ENCODE results near the gene ADGRB2. TPM values are rescaled to one million over a fixed set of nuclear protein-coding genes. Genes with fewer than 3 reads are reported as not detected.

Gene ADGRB2
- polyA plus RNA-seq, 3 donors: 13.5 to 18.2 (median 17.8) TPM

DNA sequence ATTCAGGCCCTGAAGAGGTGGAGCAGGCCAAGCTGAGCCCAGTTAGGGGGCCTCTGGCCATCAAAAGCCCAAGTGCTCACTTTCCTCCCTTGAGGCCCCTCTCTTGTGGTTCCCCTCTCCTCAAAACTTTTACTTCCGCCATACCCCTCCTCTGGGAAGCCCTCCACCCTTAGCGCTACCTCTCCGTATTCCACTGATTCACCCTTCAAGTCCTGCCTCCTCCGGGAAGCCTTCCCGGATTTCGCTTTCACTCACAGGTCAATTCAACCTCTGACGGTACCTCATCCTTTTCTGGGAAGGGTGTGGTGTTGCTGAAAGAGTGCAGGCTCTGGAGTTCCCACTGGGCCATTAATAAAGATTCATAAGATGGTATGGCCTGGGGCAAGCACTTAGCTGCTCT lies 32.6 kb upstream of the ADGRB2 start:
- no peak for DNase-seq

DNA sequence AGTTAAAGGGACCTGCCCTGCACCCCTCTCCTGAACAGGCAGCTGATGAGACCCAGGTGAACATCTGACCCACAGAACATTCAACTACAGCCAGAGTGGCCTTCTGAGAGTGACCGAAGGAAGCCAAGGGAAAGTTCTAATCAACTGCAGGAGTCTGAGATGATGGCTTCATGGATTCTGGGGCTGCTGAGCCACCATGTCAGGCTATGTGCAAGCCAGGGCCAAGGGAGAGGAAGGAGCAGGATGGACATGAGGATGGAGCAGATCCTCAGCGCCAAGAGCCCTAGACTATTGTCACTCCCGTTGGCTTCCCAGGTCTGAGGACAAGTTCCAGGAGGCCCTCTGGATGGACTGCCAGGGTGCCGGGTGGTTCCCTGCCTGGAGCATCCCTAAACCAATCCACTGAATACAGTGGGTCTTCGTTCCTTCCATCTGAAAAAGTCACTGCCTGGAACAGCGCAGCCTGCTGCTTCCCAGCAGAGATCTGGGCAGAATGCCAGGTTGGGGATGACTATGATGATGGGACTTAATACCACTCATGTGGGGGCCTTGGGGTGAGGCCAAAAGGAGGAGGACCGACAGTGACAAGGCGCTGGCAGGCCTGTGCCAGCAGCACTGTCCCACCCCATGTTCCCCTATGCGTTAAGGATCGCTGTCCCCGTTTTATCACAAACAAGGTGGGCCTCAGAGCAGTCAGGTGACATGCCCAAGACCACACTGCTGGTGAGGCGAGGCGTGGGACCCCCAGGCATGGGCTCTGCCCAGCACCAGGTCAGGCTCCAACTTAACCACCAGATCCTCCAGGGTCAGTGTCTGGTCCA lies 31.9 kb upstream of the ADGRB2 start:
- no peak for DNase-seq

DNA sequence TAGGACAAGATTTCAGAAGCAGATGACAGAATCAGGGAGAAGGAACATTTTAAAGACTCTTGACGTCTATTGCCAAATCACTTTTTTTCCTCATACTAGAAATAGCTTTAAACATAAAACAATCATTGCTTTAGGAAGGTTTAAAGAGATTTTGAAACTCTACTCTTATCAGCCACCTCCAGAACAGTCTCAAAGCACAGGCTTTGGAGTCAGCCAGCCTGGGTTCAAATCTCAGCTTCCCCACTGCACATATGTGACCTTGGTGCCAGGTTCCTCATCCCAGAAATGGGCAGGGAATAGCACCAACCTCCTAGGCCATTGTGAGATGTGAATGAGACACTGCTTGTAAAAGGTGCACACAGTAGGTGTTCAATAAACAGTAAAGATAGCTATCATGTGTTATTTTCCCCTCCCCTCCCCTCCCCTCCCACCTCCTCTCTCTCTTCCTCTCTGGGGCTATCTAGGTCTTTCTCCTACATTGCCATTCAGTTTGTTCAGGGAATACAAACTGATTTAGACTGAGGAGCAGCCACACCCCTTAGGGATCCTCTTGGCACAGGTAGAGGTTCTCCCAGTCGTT lies 31.0 kb upstream of the ADGRB2 start:
- DNase-seq: no peak

DNA sequence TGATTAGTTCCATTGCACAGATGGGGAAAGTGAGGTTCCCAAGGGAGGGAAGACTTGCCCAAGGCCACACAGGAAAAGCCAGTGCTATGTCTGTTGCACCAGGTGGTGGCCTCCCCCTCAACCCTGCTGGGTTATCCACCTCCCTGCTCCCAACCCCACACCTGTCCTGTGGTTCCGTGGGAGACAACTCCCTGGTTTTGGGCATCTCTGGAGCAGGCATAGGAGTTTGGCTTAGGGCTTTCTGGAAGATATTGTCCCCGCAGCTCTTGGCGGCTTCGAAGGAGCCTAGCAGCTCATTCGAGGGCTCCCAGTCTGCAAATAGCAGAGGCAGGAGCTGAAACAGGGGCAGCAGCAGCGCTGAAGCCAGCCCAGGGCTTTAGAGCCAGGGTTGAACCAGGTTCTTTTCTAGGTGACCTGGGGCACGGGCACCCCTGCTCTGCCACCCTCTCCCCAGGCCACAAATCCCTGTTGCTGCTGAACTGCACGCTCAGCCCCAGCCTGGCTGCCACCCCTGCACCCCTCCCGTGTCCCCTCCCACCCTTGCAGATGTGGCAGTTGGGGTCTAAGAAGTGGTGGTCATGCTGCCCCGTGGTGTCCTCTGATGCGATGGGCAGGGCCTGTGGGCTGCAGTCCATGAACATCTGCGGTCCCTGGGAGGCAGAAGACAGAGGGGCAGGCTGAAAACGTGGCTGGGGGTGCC lies 29.6 kb upstream of the ADGRB2 start:
- no peak for DNase-seq

DNA sequence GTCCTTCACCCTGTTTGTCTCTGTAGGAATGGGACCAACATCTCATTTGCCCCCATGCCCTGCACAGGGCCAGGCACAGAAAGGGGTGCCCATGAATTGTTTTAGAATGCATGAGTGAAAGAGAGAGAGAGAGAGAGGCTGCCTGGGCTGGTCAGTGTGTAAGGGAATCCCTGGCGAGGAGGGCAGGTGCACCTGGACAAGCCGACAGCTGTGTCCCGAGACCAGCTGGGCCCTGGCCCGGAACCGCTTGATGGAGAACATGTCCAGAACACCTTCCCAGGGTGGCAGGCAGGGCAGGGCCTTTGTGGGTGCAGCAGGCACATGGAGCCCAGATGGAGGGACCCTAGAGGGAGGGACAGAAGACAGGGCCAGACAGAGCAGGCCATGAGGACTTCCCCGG lies 28.9 kb upstream of the ADGRB2 start:
- DNase-seq: no peak

DNA sequence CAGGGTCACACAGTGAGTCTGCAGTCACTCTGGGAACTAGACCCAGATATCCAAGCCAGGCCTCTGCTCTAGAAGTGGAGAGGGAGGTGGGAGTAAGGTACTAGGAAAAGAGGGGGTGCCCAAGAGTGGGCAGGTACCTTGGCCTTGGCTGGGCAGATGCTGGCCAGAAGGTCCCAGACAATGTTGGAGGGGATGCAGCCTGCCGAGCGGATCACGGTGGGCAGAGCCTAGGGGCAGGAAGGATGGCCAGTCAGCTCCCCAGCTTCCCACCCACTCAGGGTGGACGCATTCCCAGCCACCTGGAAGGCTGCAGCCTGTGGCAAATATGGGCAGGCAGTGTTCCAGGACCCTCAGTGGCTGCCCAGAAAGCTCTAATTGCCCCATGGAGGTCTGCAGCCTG lies 28.4 kb upstream of the ADGRB2 start:
- DNase-seq: no peak

DNA sequence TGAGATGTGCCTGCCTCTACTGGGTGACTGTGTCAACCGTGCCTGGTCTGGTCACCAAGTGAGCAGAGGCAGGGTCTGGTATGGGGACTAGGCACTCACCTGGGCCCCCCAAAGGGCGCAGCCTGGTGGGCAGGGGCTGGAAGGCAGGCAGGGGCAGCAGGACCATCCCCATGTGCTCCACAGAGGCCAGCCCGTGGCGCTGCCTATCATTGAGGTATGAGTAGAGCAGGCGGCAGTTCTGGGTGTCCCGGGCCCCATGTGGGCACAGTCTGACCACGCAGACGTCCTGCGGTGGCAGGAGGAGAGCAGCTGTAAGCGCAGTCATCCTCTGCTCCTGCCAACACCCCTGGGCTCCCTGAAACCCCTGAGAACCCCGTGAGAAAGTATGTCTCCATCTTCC lies 28.0 kb upstream of the ADGRB2 start:
- DNase-seq: no peak

DNA sequence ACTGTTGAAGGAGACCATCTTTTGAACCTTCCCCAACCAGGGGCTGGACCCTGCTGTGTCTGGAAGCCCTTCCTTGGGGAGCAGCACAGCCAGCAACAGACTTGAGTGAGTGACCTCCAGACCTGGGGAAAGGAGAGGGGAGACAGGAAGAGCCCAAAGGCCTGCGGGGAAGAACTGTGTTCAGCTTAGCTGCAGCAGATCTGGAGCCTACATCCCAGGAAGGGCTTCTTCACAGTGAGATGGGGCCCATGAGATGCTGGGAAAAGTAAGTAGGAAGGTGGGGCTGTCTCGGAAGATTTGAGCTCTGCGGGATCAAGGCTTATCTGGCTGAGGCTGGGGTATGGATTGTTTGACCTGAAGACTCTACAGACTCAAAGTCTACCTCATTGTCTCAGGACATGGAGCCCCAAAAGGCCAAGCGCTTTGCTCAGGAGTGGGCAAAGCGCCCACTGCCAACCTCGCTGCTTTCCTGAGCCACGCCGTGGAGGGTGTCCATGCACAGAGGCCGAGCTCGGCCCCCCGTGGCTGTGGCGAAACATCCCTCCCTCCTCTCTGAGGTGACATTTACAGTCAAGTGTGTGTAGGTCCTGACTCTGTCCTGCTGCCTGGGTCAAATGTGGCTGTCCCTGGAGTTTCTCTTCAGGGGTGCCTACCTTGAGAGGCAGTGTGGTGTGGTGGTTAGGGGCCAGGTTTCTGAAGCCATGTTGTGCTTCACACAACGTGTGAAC lies 27.2 kb upstream of the ADGRB2 start:
- no peak for DNase-seq

DNA sequence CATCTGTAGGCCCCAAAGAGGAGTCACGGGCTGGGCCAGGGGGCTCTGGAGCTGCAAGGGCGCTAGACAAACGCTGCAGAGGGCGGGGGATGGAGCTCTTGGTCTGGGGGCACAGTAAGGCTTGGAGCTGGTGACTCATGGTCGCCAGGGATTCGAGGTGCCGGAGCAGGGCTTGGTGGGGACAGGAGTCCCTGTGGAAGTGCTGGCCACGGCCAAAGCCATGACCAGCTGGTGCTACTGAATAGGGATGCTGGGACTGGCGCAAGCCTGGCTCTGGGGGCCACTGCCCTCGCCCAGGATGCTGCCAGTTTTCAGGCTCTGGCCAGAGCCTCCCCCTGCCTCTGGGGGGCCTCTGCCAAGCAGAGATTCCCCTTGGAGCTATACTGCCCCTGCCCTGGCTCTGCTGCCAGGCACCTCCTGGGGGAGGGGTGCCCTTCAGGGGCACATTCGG lies 26.5 kb upstream of the ADGRB2 start:
- DNase-seq: no peak

DNA sequence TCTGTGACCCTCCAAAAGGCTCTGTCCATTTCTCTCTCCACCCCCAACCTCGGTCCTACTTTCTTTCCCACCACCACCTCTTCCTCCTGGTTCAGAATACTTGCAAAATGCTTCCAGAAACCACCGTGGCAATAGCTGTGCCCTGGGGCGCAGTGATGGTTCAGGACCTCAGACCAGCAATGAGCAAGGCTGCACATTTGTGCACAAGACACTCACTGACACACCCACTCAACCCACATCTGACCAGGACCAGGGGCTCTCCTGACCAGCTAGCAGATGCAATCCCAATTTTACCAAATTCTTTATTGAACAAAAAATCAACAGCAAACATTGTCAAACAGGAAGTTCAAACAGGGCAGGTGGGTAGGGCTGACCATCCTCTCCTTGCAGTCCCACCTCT lies 26.0 kb upstream of the ADGRB2 start:
- DNase-seq: no peak

DNA sequence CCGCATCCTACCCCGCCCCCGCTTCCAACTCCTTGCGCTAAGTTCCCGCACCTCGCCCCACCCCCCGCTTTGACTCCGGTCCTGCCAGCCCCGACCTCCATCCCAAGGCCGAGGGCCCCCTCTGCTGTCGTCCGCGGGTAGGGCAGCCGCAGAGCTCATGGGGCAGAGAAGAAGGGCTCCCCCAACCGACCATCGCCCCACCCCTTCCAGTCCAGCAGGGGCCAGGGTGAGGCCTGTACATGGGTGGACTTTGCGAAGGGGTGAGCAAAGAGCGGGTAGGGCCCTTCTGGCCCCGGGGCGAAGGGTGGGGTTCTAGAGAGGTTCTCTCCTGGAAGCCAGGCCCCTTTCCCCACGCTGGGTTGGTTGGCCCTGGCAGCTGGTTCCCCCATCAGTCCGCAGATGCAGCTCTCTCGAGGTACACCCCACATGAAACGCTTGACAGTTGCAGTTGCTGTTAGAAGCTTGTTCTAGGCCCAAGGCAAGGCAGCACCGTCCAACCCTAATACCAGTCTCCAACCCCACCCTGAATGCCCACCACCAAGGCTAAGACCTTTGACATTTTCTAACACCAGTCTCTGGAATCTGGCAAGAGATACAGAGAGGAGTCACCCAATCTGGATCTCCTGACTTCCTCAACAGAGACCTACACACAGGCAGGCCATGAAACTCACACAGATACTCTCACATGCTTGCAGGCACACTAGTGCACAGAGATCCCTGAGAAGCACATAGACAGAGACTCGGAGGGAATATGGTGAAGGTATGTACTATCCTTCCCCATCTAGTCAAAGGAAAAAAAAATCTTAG lies 25.3 kb upstream of the ADGRB2 start:
- DNase-seq: peak; percentile 88

DNA sequence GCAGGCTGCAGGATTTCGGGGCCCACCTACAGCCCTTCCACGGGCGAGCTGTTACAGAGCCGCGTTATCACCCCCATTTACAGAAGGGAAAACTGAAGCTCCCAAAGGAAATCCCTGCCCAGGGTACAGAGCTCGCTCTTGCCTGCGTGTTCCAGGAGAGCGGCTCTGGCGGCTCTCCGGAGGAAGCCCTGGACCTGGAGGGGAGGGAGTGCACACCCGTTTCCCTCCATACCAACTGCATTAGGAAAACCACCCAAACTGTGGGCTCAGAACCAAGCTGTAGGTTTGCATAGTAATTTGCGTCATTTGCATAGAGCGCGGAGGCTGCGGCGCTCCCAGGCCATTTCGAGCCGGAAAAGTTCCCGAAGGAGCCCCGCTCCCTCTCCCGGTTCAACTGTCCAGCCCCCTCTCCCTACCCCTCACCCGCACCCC lies 24.7 kb upstream of the ADGRB2 start:
- no peak for DNase-seq

DNA sequence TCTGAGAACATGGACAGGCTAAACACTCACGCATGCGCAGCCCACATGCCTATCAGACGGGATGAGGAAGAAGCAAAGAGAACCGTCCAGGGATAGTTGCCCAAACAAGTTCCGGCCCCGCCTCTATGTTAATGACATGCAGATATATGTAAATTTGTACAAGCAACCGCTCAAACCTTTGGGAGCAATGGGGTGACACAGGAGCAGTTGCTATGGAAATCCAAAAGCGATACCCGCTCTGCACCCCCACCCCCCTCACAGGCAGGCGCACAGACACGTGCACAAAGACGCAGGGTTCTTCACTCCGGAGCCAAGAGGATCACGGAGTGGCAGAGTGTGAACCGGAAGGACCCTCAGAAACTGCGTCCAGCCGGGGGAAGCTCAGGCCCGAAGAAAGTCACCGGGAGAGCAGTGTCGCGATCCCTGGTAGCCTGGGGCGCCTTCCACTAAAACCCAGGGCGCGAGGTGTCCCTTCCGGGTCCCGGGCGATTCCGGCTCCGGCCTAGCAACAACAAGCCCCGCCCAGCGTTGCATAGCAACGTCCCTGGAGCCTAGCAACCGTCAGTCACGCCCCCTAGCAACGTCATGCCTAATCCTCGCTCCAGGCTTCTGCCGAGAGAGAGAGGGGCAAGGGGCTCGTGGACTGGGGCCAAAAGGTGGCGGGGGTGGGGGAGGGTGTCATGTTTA lies 24.1 kb upstream of the ADGRB2 start:
- DNase-seq: peak; percentile 87

DNA sequence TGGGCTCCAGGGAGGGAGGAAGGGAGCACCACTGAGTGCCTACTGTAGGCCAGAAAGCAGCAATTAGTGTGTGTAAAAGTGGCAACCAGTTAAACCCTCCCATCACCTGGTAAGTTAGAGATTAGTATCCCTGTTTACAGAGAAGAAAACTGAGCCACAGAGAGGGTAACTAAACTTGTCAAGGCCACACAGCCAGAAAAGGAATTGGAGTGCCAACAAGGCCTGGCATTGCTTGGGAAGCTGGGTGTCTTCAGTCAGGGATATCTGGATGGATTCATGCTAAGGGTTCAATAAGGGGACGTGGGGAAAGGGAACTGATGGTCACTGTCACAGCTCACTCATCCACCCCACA lies 23.6 kb upstream of the ADGRB2 start:
- DNase-seq: no peak

DNA sequence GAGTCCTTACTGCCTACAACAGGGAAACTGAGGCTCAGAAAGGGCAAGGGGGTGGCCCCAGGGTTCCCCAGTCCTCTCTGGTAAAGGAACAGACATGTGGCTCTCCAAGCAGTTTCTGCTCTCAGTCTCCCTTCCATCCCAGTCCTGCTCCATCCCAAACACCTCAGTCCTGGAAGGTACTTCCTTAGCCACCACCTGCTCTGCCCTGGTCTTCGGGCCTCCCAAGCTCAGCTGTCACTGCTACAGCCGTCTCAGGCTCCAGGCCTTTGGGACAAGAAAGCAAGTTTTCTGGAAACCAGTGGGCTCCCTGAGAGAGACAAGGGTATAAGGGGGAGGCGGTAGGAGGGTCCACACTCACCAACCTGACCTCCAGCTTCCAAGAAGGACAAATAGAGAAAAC lies 23.1 kb upstream of the ADGRB2 start:
- no peak for DNase-seq

DNA sequence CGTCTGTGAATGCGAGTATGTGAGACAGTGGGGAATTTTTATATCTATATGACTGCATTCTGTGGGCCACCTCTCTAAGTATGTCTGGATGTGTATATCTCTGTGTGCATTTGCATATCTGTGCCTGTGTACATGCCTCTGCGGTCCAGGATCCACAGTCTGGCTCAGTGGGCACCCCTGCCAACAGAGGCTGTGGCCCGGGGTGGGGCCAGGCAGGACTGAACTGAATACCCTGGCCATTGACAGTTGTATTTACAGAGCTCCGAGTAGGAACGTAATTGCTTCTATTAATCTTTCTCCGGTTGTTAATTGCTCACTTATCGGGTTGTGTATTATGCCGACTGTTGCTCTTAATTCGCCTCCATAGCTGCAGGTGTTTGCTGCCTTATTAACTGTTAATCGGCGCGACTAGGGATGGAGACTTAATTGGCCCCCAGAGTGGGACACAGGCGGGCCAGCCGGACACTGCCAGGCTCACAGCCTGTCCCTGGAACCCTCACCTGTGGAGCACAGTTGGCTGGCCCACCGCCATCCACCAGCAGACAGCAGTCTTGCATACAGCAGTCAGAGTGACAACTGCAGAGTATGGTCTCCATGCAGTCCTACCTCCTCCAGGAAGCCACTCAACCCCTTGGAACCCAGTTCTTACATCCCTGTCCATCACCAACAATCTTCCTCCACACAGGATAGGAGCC lies 22.4 kb upstream of the ADGRB2 start:
- DNase-seq: no peak

DNA sequence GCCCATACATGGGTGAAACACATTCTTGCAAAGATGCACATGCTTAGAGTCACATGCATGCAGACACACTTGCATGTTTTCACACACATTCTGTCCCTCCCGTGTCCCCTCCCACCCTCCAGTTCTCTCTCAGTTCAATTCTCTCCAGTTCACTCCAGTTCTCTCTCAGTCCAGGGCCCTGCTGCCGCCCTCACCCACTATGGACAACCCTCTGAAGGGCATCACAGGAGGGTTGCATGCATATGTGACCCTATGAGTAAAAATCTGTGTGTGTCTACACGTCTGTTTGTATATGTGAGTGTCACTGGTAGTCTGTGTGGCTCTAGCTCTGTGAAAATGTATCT lies 21.8 kb upstream of the ADGRB2 start:
- DNase-seq: no peak

DNA sequence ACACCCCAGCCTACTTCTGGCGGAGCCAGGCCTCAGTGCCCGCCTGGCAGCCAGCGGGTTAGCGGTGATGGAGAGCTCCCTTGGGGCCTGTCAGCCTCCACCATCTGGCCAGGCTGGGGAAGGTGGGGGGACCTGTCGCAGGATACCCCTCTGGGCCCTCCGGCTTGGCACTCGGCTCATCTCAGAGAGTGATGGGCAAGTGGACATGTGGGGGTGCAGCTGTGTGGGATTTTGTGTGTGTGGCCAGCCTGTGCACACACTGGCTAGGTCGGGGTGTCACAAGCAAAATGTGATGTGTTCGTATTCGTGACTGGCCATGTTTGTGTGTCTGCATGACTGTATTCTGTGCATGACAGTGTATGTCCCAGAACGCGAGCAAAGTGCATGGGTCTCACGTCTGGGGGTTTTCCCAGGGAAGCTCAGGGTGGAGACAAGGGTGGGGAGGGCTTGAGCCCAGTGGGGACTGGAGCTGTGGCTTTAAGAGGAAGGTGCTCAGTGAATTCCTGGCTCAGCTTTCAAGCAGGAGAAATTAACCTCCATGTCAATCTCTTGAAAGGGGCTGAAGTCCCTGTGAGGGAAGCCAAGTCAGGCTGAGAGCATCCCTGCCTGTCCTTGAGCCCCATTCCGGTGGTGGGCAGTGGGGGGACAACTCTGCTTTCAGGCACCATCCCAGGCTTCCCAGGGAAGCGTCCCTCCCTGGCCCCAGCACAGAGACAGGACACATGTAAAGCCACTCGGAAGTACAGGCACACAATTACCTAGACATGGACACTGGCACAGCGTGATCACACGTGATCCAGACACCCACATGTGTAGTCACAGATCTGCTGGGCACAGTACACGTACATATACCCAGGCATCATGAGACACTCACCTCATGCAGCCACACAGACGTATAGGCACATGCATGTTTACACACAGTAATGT lies 21.1 kb upstream of the ADGRB2 start:
- no peak for DNase-seq

DNA sequence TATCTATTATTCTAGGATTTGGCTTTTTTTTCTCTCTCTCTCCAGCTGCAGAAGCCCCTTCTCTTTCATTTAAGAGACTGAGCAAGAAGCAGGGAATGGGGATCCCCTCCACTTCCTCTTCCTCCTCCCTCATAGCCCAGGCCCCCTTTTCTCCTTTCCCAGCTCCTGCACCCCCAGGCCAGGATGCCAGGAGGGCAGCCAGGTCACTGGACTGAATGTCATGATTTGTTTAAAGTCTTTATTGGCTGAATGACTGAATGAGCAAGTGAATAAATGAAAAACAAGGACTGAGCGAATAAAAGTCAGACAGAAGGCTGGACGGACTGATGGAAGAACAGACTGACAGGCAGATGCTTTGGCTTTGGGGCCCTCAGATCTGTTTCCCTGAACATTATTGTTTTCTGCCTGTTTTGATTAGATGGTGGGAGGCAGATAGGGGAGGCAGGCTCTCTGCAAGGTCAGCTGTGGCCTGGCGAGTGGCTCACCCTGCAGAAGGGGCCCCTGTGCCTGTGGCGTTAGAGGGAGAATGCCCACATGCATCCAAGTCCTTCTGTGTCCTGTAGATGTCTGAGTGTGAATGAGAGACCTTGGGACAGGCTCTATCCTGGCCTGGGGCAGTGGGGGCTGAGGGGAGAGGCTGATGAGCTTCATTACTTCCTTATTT lies 20.3 kb upstream of the ADGRB2 start:
- no peak for DNase-seq
